GM12878 (cell line): ENCODE results near the gene XIRP1. TPM values are rescaled to one million over a fixed set of nuclear protein-coding genes. Genes with fewer than 3 reads are reported as not detected.

ENCODE experiments used
- ATAC-seq: fragments of 200-7000 bp; cut with Tn5 transposase; 3 replicates; pipeline ENCODE4 v1.9.1; 2020; ENCODE audit warnings: mild to moderate bottlenecking, moderate library complexity
- BruUV-seq: library from RNA; stranded (reverse); fragments of 400-500 nt; replicated peaks from 2 replicates; lab custom pipeline; 2021; lab: Mats Ljungman, UMichigan
- CTCF ChIA-PET: fragments of 300-600 bp; sonication (Branson Sonifier 250); formaldehyde crosslinking; extraction: SDS; loops from one replicate; lab custom pipeline; 2021; ENCODE audit warnings: inconsistent platforms; lab: Yijun Ruan, JAX
- POLR2A ChIA-PET: fragments of 350-600 bp; formaldehyde crosslinking; extraction: SDS; loops from one replicate; lab custom pipeline; 2021; ENCODE audit warnings: inconsistent platforms; lab: Charles Lee
- RAD21 ChIA-PET: fragments of 300-600 bp; sonication (Branson Sonifier 250); formaldehyde crosslinking; loops from one replicate; lab custom pipeline; 2023; ENCODE audit warnings: antibody characterized with exemption; ENCODE audit not compliant: unreplicated experiment; lab: Charles Lee
- SMC1A ChIA-PET: fragments of 300-600 bp; sonication (Branson Sonifier 250); formaldehyde crosslinking; loops from one replicate; lab custom pipeline; 2023; ENCODE audit not compliant: unreplicated experiment, uncharacterized antibody; lab: Charles Lee
- DNase-seq: peaks from one replicate; pipeline ENCODE4 v3.0.0-alpha.2; 2011; ENCODE audit warnings: low read depth, low spot score
- FAIRE-seq: peaks from 3 replicates; lab custom pipeline; 2011; peaks lifted over from hg19 to GRCh38; lab: Jason Lieb, UNC
- H2AFZ ChIP-seq: 2 replicates; pipeline ENCODE4 v1.6.0; 2011; ENCODE audit warnings: low read depth, low read length, control low read depth; ENCODE audit not compliant: control insufficient read depth
- H3K27ac ChIP-seq: 2 replicates; pipeline ENCODE4 v1.5.1; 2011; ENCODE audit warnings: control low read depth; ENCODE audit not compliant: control insufficient read depth, insufficient read depth
- H3K27me3 ChIP-seq, 2 experiments: replicated peaks in 1 of 2; 2 replicates each; pipeline versions ENCODE4 v1.6.0 to v1.6.1; 2011; ENCODE audit warnings: low read length in 1 of 2; ENCODE audit not compliant: control insufficient read depth in 2 of 2, insufficient read depth in 2 of 2
- H3K36me3 ChIP-seq, 2 experiments: 2 replicates each; pipeline ENCODE4 v1.5.1; 2011; ENCODE audit warnings: low read length in 1 of 2; ENCODE audit not compliant: control insufficient read depth in 2 of 2, insufficient read depth in 2 of 2
- H3K4me1 ChIP-seq: 2 replicates; pipeline ENCODE4 v1.6.1; 2011; ENCODE audit warnings: mild to moderate bottlenecking, low read length, moderate library complexity, mixed read lengths; ENCODE audit not compliant: control insufficient read depth, insufficient read depth
- H3K4me2 ChIP-seq: 2 replicates; pipeline ENCODE4 v1.6.0; 2011; ENCODE audit warnings: control low read depth; ENCODE audit not compliant: control insufficient read depth, insufficient read depth
- H3K4me3 ChIP-seq: fragments of 200-600 bp; sonication (generic); 2 replicates; pipeline ENCODE4 v1.5.1; 2016
- H3K79me2 ChIP-seq: 2 replicates; pipeline ENCODE4 v1.6.0; 2011; ENCODE audit warnings: low read length; ENCODE audit not compliant: control insufficient read depth, insufficient read depth
- H3K9ac ChIP-seq: 2 replicates; pipeline ENCODE4 v1.8.0; 2011; ENCODE audit warnings: low read length, control low read depth, mixed read lengths; ENCODE audit not compliant: control insufficient read depth, insufficient read depth
- H3K9me3 ChIP-seq: replicated peaks from 3 replicates; pipeline ENCODE4 v1.5.1; 2011; ENCODE audit warnings: mild to moderate bottlenecking, low read length; ENCODE audit not compliant: control insufficient read depth, insufficient read depth
- H4K20me1 ChIP-seq: 2 replicates; pipeline ENCODE4 v1.6.0; 2011; ENCODE audit not compliant: control insufficient read depth, insufficient read depth
- ATF3 ChIP-seq: IDR thresholded peaks from 2 replicates; pipeline ENCODE4 v1.6.1; 2011; ENCODE audit warnings: low read depth, mild to moderate bottlenecking, low read length, moderate library complexity, borderline replicate concordance; ENCODE audit errors: extremely low read depth
- BRCA1 ChIP-seq: IDR thresholded peaks from 2 replicates; pipeline ENCODE4 v1.6.1; 2011; ENCODE audit warnings: low read depth, low read length, improper control_type of control experiment
- CBX3 ChIP-seq: fragments of 200-600 bp; sonication (generic); IDR thresholded peaks from 2 replicates; pipeline ENCODE4 v1.6.1; 2016; ENCODE audit warnings: low read depth, borderline replicate concordance
- ETV6 ChIP-seq, 2 experiments: fragments of 450-650 bp in 1 of 2; IDR thresholded peaks in 1 of 2; conservative IDR thresholded peaks in 1 of 2; 2 replicates each; pipeline ENCODE4 v1.6.1; 2014; ENCODE audit warnings: antibody characterized with exemption in 1 of 2, borderline replicate concordance in 1 of 2, low read depth in 1 of 2, mild to moderate bottlenecking in 1 of 2, moderate library complexity in 1 of 2
- FOXM1 ChIP-seq: IDR thresholded peaks from 2 replicates; pipeline ENCODE4 v1.6.1; 2012; ENCODE audit warnings: low read depth, mild to moderate bottlenecking, inconsistent platforms, low read length, moderate library complexity
- MEF2A ChIP-seq: IDR thresholded peaks from 2 replicates; pipeline ENCODE4 v1.6.1; 2011; ENCODE audit warnings: low read depth, mild to moderate bottlenecking, low read length, moderate library complexity; ENCODE audit not compliant: insufficient read depth
- MEF2B ChIP-seq: fragments of 450-650 bp; IDR thresholded peaks from 2 replicates; pipeline ENCODE4 v1.6.1; 2018; ENCODE audit warnings: mild to moderate bottlenecking, moderate library complexity; ENCODE audit not compliant: partially characterized antibody, poor library complexity, severe bottlenecking
- PML ChIP-seq: IDR thresholded peaks from 2 replicates; pipeline ENCODE4 v1.6.1; 2012; ENCODE audit warnings: low read length, inconsistent platforms
- POLR2A ChIP-seq: IDR thresholded peaks from 2 replicates; pipeline ENCODE4 v1.6.1; 2011; ENCODE audit warnings: low read depth, mild to moderate bottlenecking, low read length
- RFX5 ChIP-seq: IDR thresholded peaks from 2 replicates; pipeline ENCODE4 v1.6.1; 2011; ENCODE audit warnings: low read depth, low read length, improper control_type of control experiment
- SREBF1 ChIP-seq: IDR thresholded peaks from 2 replicates; pipeline ENCODE4 v1.6.1; 2012; ENCODE audit warnings: mild to moderate bottlenecking, low read length
- SUZ12 ChIP-seq: fragments of 200-600 bp; sonication (generic); IDR thresholded peaks from one replicate; pipeline ENCODE4 v1.6.1; 2018; ENCODE audit warnings: antibody characterized with exemption, mild to moderate bottlenecking; ENCODE audit not compliant: unreplicated experiment
- TAF1 ChIP-seq: IDR thresholded peaks from 2 replicates; pipeline ENCODE4 v1.6.1; 2011; ENCODE audit warnings: mild to moderate bottlenecking, low read depth, low read length, borderline replicate concordance
- TARDBP ChIP-seq: IDR thresholded peaks from 2 replicates; pipeline ENCODE4 v1.6.1; 2016; ENCODE audit warnings: borderline replicate concordance
- TCF3 ChIP-seq: IDR thresholded peaks from 2 replicates; pipeline ENCODE4 v1.6.1; 2012; ENCODE audit warnings: low read depth, mild to moderate bottlenecking, low read length, borderline replicate concordance; ENCODE audit not compliant: insufficient read depth
- YY1 ChIP-seq: IDR thresholded peaks from 2 replicates; pipeline ENCODE4 v1.6.1; 2011; ENCODE audit warnings: low read depth, mild to moderate bottlenecking, low read length
- ZBED1 ChIP-seq: IDR thresholded peaks from 2 replicates; pipeline ENCODE4 v1.6.1; 2016; ENCODE audit warnings: borderline replicate concordance
- ZNF207 ChIP-seq: fragments of 450-650 bp; IDR thresholded peaks from 2 replicates; pipeline ENCODE4 v1.6.1; 2014; ENCODE audit warnings: antibody characterized with exemption, mild to moderate bottlenecking, borderline replicate concordance
- ZNF687 ChIP-seq: fragments of 450-650 bp; IDR thresholded peaks from 2 replicates; pipeline ENCODE4 v1.6.1; 2017; ENCODE audit warnings: mild to moderate bottlenecking, moderate library complexity
- WGBS: methylation state at CpG from one replicate; pipeline ENCODE4 v1.1.6; 2016; ENCODE audit warnings: low lambda C conversion rate; ENCODE audit not compliant: insufficient replicate concordance, insufficient coverage; ENCODE audit errors: missing lambda C conversion rate; 5-methylcytosine and 5-hydroxymethylcytosine counted together
- in situ Hi-C: fragments of 300-500 bp; cut with MboI; formaldehyde crosslinking; loops from 9 replicates; pipeline ENCODE4 v1.14.3; 2018; ENCODE audit warnings: mixed read lengths
- intact Hi-C: fragments of 100-400 bp; cut with micrococcal nuclease; formaldehyde crosslinking; loops from one replicate; pipeline ENCODE4 v1.14.2; 2022; ENCODE audit not compliant: unreplicated experiment
- polyA plus RNA-seq, 11 experiments: library from polyadenylated mRNA; depleted of rRNA in 4 of 11; unstranded in 6 of 11; stranded (reverse) in 5 of 11; fragments of >200 nt; fragmentation: Nextera tagmentation in 4 of 11; fragmentation: Illumina TruSeq in 1 of 11; extraction: Ambion mirVana in 4 of 11; extraction: Trizol in 1 of 11; gene quantifications; 1 replicate in 1 of 11; 2 replicates in 10 of 11; pipeline versions ENCODE4 v1.2.1 to v1.2.3, GENCODE V29; 2011 to 2016; ENCODE audit warnings: inconsistent platforms in 2 of 11, missing spikeins in 2 of 11, low read depth in 1 of 11
- total RNA-seq, 4 experiments: library from RNA; depleted of rRNA in 3 of 4; stranded (reverse); fragments of >200 nt in 3 of 4; fragmentation: Illumina TruSeq in 1 of 4; extraction: Trizol in 1 of 4; gene quantifications; 2 replicates each; pipeline versions ENCODE4 v1.2.1 to v1.2.3, GENCODE V29; 2013 to 2021

The XIRP1 gene
- total and polyA plus RNA-seq, 10 of the 15 experiments (the other 5 are each of a cell fraction or from before 2014, with no cell fraction given) = 0.03 to 0.38 (median 0.08) TPM; not detected in 1

GRCh38 chr3:39146083-39146501 is 46.3 kb downstream of the XIRP1 start (continued):
- TF ChIP-seq ZNF687 = peak; percentile 63; the same call in 1 of the 2 replicates
- peak; percentile 40 for TF ChIP-seq MEF2B
- TF ChIP-seq YY1 = no peak
- TF ChIP-seq, all 136 proteins: peak for 9

GRCh38 chr3:39144748-39145380 is 47.5 kb downstream of the XIRP1 start:
- no peak for ATAC-seq
- H4K20me1 ChIP-seq = no peaks in the 10 kb centered on the region; the same call in 1 of the 2 replicates
- ChIA-PET CTCF (interaction anchor here (1.1 to 1.9 kb wide), 3 partner anchors 9 to 142 kb away, joined by 3 to 5 read pairs (median 4); no protein-coding TSS in a partner anchor), SMC1A (interaction anchor here (1.1 to 2.3 kb wide), 4 partner anchors 17 to 143 kb away, joined by 3 to 8 read pairs (median 5); no protein-coding TSS in a partner anchor), RAD21 (interaction anchor here (1.3 to 3.2 kb wide), 3 partner anchors 10 to 143 kb away, joined by 8 to 14 read pairs (median 14); partner anchors contain the start of gene TTC21A), POLR2A (interaction anchor here (1.1 kb wide), 1 partner anchor 11 kb away, joined by 3 read pairs; no protein-coding TSS in a partner anchor)
- no peak overlapping the region for H3K4me2 ChIP-seq
- intact Hi-C loops (no loop called here), in situ Hi-C loops (no loop called here)
- FAIRE-seq = no peak
- H3K36me3 ChIP-seq = peaks cover 15 to 30% of the 10 kb centered on the region in 2 experiments
- H3K4me1 ChIP-seq = peaks cover 37% of the 10 kb centered on the region
- no peaks in the 10 kb centered on the region for H3K9me3 ChIP-seq
- no peak overlapping the region for H2AFZ ChIP-seq
- no peak for DNase-seq
- H3K9ac ChIP-seq = no peak overlapping the region
- no TSS peak for BruUV-seq
- WGBS = 93% methylated on average over 23 of the region's 23 CpGs
- H3K27me3 ChIP-seq = no peaks in the 10 kb centered on the region
- H3K79me2 ChIP-seq = peaks cover 54% of the 10 kb centered on the region
- H3K4me3 ChIP-seq = no peak overlapping the region
- no peak overlapping the region for H3K27ac ChIP-seq
- TF ChIP-seq RFX5 = no peak
- no peak for TF ChIP-seq ETV6 (conservative IDR thresholded peaks at IDR 0.05 in 1 of 2, IDR thresholded peaks at IDR 0.05 in 1 of 2; ENCODE audit: borderline replicate concordance in 1 of 2, low read depth in 1 of 2)
- no peak for TF ChIP-seq ATF3
- TF ChIP-seq SUZ12 = no peak
- TF ChIP-seq FOXM1 = no peak
- TF ChIP-seq POLR2A = no peak
- no peak for TF ChIP-seq TAF1
- no peak for TF ChIP-seq MEF2A
- no peak for TF ChIP-seq ZBED1
- TF ChIP-seq CBX3 = no peak
- no peak for TF ChIP-seq BRCA1
- no peak for TF ChIP-seq TARDBP
- no peak for TF ChIP-seq TCF3
- no peak for TF ChIP-seq ZNF207
- TF ChIP-seq PML = no peak
- TF ChIP-seq SREBF1 = no peak
